Measurements from ENCODE around the gene TMEM233.

Gene TMEM233

DNA sequence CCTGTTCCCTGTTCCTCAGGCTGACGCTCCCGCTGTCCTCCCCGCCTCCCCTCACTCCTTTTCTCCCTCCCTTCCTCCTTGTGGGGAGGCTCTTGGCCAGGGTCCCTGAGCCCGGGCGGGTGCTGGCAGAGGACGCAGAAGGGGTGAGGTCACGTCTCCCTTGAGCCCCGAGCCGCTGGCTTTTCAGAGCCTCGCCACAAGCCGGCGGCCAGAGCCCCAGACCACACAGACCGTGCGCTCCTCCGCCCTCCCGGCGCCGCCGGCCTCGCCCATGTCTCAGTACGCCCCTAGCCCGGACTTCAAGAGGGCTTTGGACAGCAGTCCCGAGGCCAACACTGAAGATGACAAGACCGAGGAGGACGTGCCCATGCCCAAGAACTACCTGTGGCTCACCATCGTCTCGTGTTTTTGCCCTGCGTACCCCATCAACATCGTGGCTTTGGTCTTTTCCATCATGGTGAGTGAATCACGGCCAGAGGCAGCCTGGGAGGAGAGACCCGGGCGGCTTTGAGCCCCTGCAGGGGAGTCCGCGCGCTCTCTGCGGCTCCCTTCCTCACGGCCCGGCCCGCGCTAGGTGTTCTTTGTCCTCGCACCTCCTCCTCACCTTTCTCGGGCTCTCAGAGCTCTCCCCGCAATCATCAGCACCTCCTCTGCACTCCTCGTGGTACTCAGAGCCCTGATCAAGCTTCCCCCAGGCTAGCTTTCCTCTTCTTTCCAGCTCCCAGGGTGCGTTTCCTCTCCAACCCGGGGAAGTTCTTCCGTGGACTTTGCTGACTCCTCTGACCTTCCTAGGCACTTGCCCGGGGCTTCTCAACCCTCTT, at the start of gene TMEM233:
TMEM233 (plus strand) TSS at position 197 of the 821 bp plus-strand sequence; CDS start at position 272, 75 bp downstream.
- no peak for DNase-seq

DNA sequence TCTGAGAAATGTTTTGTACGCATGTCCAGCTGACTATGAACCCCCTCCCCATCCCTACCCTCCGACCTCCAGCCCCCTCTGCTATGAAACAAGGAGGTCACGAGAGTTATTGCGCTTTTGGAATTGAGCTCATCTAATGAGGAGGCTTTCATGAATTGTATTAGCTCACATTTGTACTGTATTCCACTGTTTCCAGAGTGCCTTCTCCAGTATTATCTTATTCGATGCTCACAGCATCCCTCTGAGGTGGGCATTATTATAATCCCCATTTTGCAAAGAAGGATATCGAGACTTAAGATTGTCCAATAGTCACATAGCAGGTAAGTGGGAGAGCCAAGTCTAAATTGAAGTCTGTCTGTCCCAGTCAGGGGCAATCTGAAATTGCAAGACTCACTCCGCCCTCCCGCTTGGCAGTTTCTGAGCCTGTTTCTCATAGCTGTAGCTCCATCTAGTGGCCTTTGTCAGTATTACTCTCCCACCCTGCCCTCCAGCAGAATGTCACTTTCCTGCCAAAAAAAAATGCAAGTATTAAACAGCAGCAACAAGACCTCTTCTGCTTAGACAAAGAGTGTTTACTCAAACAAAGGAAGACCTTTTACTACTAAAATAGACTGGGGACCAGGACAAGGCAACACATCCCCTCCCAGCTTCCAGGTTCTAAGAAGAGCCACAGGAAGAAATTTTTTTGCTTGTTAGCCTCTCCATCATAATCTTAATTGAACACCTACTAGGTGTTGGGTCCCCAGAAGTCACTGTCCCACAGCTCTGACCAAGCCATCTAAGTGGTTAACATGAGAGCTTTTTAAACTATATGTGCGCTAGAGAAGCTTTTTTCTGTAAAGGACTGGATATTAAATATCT, 48.6 kb upstream of the TMEM233 start:
- DNase-seq, result peak in 10 of 14 donors; percentile 1 to 47 (median 12)

DNA sequence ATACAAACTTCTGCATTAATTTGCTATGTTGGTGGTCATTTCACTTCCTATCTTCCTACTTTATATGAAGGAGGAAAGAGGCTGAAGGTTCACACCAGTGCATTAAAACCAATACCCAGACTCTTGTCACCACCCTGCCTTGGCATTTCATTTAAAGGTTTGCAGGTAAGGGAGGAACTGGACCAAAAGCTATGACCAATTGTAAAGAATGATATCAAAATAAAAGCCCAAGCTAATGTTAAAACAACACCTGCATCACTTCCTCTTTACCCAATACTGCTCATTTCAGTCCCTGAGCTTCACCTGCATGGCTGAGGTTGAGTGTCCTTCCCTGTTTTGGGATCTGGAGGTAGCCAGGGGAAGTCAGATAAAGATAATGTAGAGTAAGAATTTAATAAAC, 47.2 kb upstream of the TMEM233 start:
- DNase-seq, result no peak

DNA sequence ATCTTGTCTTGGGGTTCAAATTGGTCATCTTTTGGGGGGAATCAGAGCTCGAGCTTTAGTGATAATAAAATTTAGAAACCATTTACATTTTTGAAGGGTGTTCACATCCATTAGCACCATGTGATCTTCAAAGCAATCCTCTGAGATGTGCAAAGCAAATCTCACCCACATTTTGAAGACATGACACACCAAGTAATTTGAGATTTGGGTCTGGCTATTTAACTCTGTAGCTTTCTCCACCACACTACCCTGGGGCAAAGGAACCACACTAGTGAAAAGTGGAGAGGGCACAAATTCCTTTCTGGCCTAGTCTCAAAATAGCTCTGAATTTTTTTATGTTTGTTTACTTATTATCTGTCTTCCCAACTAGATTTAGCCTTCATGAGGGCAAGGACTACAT, 46.6 kb upstream of the TMEM233 start:
- no peak for DNase-seq

DNA sequence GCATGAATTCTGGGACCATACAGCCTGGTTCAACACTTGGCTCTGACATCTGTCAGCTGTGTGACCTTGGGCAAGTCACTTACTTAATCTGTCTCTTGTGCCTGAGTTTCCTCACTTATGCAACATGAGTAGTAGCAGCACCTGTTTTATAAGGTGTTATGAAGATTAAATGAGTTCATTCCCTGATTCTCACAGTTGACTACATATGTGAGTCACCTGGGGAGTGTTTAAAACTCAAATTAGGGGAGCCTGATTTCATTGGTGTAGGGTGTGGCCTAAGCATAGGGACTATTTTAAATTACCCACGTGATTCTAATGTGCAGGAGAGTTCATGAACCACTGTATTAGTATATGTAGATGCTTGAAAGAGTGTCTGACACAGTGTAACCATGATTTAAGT, 36.7 kb upstream of the TMEM233 start:
- no peak for DNase-seq

DNA sequence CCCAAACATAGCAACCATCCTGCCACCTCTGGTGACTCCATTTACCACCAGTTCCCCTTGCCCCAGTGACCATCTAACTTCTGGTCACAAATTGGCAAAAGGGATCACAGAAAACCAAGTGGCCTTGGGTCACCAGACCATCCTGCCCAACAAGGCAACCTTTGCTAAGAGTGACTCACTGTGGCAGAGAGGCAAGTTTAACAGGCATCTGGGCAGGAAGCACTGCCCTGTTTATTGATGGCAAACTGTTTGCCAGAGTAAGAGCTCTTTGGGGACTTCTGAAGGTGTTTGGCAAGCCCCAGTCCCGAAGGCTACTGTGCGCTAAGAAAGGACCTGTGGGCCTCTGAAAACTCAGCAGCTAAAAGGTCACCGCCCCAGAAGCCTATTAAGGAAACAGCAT, 28.2 kb upstream of the TMEM233 start:
- DNase-seq, result no peak

DNA sequence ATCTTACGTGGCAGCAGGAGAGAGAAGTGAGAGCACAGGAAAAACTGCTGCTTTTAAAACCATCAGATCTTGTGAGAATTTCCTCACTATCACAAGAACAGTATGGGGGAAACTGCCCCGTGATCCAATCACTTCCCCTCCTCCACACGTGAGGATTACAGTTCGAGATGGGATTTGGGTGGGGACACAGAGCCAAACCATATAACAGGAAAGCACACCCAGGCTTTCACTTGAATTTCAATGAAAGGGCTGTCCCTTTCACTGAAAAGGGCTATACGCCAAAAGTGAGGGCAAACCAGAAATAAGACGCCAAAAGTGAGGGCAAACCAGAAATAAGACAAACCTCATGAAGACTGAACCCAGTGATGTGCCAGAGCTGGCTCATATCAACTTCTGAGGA, 22.8 kb upstream of the TMEM233 start:
- no peak for DNase-seq

DNA sequence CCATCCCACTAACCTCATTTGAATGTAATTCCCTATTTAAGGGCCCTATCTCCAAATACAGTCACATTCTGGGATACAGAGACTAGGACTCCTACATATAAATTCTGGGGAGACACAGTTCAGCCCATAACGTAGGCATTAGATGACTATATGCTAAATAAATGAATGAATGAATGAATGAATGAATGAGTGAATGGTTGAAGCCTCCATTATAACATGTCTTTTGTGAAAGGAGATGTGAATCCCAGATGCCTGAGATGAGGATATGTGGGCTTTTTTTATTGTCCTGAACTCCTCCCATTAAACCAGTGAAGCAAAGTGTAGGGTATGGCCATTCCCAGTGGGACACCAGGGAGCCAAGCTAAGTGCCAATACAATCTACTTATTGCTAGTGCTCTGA, 20.5 kb upstream of the TMEM233 start:
- no peak for DNase-seq

DNA sequence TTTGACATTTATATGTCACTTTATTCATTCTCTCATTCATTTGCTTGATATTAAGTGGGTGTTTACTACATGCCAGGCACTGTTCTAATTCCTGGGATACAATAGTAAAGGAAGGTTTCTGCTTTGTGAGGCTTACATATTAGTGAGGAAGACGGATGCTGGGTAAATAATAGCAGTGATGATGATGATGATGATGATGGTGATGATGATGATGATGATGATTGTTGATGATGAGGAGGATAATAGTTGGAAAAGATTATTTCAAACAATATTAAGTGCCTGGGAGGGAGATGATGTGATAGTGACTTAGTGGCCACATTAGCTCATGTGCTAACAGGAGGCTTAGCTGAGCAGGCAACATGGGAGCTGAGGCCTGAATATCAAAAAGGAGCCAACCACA, 19.3 kb upstream of the TMEM233 start:
- no peak for DNase-seq

DNA sequence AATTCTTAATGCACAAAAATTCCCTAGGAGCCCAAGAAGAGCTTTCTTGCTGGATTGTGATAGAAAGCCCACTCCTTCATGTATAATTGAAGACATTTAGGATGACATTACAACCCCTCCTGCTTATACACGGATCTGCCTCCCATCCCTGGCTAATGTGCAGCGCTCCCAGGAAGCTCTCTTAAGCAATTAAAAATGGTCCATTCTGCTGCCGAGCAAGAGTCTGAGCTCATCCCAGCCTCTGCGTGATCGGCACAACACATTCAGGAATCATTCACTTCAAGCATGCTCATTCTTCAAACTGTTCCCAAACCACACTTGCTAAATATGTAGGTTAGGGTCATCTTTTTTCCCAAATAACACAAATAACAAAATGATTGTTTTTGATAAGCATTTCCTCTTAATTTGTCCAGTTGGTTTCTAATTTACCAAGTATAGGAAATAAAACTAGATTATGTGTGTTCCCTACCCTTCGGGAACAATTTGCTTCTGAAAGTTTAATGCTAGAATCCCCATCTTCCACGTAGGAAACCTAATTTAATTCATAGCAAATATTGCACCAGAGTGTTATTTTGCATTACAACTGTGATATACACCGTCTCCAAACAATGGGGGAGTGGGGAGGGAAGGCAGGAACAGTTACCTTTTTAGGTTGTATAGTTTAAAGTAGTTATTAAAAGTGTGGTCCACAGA, 17.3 kb upstream of the TMEM233 start:
- DNase-seq, result no peak

DNA sequence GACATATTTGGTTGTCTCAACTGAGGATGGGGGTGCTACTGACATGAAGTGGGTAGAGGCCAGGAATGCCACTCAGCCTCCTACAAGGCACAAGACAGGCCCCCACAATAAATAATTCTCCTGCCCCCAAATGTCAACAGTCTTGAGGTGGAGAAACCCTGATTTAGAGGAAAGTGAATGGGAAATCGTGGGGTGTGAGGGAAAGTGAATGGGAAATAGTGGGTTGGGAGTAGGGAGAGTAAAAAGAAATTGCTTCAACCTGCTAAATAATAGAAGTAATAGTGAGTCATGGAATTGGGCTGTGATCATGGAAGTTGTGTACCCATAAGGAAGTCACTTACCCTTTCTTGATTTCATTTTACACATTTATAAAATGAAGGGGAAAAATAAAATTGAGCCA, 16.7 kb upstream of the TMEM233 start:
- no peak for DNase-seq

DNA sequence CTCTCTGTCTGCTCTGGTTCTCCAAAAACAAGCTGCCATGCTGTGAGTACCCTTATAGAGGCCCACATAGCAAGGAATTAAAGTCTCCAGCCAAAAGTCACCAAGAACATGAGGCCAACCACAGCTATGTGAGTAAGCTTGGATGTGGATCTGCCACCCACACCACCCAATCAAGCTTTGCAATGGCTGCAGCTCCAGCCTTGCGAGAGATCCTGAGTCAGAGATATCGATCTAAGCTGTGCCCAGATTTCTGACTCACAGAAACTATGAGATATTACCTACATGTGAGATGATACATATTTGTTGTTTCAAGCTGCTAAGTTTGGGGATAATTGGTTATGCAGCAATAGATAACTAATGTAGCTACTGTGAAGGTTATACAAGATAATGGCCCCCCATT, 15.5 kb upstream of the TMEM233 start:
- DNase-seq, result no peak

DNA sequence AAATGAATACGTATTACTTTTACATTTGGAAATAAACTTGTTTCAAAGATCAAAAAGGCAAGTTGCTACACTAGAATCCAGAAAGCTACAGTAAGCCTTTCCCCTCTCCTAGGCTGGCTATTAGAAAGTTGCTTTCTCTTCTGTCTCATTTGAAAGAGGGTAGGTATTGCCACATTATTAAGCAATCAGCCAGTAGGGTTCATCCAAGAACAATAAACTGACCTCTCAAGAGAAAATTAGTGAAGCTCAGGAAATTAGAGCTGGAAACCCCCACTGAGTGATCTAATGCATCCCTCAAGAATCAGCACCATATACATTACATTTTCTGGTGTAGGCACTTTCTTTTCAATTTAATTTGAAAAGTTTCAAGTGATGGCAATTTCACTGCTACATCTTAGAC, 4.5 kb upstream of the TMEM233 start:
- DNase-seq, result no peak

DNA sequence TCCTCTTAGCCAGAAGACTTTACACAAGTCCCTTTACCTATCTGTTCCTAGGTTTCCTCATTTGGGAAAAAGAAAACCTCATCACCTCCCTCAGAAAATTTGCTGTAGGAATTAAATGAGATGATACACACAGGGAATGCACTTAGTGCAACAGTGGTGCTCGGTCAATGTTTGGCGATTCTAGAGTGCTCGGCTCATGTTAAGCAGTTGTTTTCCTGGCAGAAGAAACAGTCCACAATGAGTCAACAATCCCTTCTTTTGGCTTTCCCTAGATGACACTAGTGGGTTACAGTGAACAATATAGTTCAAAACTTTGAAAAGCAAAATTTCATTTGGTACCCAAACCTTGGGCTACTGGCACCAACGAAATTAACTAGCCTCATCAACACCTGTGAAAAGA, 3.9 kb upstream of the TMEM233 start:
- no peak for DNase-seq

DNA sequence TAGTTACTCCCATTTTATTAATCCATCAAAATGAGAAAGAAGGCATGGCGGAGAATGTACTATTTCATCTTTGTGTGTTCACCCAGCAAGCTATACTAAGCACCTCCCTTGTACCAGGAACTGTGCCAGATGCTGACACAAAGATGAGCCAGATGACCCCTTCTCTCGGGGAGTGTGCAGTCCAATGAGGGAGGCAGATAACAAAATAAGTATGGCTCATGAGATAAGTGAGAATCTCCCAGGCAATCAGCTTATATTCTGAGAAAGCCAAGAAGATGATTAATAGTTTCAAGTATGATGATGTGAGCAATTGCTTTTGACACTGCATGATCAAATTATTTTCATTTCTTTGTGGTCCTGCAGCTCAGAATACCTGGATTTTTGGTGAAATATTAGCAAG, 1.3 kb upstream of the TMEM233 start:
- no peak for DNase-seq

DNA sequence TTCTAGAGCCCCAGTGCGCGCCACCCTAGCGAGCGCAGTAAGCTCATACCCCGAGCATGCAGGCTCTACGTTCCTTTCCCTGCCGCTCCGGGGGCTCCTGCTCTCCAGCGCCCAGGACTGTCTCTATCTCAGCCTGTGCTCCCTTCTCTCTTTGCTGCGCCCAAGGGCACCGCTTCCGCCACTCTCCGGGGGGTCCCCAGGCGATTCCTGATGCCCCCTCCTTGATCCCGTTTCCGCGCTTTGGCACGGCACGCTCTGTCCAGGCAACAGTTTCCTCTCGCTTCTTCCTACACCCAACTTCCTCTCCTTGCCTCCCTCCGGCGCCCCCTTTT, 791 bp downstream of the TMEM233 start:
- DNase-seq, result no peak

DNA sequence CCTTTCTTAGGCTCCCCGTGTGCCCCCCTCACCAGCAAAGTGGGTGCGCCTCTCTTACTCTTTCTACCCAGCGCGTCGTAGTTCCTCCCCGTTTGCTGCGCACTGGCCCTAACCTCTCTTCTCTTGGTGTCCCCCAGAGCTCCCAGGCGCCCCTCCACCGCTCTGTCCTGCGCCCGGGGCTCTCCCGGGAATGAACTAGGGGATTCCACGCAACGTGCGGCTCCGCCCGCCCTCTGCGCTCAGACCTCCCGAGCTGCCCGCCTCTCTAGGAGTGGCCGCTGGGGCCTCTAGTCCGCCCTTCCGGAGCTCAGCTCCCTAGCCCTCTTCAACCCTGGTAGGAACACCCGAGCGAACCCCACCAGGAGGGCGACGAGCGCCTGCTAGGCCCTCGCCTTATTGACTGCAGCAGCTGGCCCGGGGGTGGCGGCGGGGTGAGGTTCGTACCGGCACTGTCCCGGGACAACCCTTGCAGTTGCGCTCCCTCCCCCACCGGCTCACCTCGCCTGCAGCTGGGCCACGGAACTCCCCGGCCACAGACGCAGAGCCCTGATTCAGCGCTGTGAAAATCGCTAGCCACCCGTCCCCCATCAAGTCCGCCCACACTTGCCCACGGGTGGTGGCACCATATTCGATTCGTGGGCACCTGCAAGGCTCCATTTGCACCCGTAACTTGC, 1.3 kb downstream of the TMEM233 start:
- no peak for DNase-seq

DNA sequence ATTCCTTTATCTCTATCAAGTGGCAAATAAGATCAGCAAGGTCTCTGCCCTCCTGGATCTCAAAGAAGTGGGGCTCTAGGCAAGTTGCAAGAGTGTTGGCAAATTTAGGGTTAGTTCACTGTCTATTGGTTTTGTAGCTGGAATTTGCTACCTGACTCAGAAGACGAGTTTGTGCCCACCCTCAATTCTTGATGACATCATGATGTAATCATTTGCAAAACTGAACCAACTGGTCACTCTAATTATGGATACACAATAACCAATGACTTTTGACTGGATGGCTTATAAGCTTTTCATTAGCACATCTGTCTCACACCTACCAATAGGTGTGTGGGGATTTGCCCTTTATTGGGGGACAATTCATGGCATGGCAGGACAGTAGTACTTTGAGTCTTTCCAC, 4.6 kb downstream of the TMEM233 start:
- no peak for DNase-seq

DNA sequence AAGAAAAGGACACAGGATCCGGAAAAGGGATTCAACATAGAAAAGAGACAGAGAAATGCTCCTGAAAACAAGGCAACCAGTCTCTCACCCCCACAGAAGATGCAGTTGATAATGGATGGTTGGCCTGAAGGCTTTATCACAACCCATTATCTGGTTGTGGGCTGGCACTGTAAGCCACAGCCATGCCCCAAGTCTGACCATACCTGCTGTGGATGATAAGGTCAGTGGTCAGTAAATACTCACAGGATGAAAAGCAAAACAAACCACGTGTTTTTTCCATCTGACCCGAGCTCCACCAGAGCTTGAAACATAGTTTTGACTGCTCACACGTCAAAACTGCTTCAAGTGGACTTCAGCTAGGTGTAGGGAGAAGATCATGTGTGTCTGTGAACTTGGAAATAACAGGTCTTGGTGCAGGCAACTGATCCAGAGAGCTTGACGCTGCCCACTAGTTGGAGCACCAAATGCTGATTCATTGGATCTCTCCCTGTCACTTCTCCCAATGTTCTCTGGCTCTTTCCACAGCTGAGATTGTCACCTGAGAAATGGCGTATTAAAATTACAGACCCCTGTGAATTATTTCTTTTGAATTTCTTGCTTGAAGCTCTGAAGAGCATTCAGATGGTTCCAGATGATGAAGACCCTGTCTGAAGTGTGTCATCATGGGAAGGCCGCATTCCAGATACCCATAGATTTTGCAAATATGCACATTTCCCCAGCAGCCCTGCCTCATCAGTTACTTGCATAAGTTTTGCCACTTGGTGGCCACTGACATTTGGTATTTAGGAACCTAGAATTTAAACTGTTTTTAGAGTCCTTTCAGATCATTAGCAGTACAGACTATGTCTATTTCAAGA, 8.5 kb downstream of the TMEM233 start:
- no peak for DNase-seq

DNA sequence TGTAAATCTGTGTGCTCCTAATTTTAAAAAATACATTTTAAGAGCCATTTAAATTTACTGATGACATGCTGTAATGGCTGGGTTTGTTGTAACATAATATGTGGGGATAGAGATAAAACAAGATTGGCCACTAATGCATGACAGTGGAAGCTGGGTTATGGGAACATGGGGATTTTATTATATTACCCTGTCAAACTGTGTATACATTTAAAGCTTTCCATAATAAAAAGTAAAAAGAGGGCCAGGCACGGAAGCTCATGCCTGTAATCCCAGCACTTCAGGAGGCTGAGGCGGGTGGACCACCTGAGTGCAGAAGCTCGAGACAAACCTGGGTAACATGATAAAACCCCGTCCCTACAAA, 9.1 kb downstream of the TMEM233 start:
- no peak for DNase-seq

DNA sequence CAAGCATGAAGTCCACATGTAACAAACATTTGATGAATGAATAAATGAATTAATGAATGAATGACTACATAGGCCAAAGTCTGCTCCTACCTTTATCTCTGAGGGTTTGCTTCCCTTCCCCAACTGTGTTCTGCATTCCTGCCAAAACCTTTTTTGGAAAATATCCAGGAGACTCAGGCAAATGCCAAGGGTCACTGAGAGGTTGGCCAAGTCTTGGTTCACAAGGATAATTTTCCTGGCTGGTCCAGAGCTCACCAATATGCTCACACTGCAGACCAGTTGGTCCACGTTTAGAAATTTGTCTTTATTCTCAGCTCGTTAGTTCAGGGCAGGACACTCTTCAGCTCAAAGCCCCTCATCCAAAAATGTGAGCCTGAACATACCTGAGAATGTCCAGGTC, 10.2 kb downstream of the TMEM233 start:
- no peak for DNase-seq

DNA sequence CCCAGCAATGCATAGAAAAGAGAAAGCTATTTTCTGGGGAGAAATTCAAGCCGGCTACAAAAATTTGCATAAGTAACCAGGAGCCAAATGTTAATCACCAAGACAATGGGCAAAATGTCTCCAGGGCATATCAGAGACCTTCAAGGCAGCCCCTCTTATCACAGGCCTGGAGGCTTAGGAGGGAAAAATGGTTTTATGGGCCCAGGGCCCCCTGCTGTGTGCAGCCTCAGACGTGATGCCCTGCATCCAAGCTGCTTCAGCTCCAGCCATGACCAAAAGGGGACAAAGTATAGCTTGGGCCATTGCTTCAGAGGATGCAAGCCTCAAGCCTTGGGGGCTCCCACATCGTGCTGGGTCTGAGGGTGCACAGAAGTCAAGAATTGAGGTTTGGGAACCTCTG, 15.8 kb downstream of the TMEM233 start:
- no peak for DNase-seq
